ENCODE data around the gene GALNT2.

GALNT2 gene

DNA sequence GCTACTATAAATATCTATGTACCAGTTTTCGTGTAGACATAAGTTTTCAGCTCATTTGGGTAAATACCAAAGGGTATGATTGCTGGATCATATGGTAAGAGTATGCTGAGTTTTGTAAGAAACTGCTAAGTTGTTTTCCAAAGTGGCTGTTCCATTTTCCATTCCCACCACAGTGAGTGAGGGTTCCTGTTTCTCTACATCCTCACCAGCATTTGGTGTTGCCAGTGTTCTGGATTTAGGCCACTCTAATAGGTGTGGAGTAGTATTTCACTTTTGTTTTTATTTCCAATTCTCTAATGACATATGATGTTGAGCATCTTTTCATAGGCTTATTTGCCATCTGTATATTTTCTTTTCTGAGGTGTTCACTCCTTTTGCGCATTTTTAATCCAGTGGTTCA is 112.2 kb downstream of the GALNT2 start:
- Histone ChIP-seq H3K4me1 (peaks cover 53% of the 10 kb centered on the region), H3K9ac (no peak overlapping the region), H3K36me3 (peaks cover 68% of the 10 kb centered on the region), H3K4me3 (no peak overlapping the region), H3K27me3 (no peaks in the 10 kb centered on the region), H4K20me1 (peaks cover 100% of the 10 kb centered on the region), H3K9me3 (no peaks in the 10 kb centered on the region), H3K4me2 (no peak overlapping the region), H3K27ac (no peak overlapping the region)
- TF ChIP-seq Cebpa-rat (IDR thresholded peaks at IDR 0.05), result no peak

DNA sequence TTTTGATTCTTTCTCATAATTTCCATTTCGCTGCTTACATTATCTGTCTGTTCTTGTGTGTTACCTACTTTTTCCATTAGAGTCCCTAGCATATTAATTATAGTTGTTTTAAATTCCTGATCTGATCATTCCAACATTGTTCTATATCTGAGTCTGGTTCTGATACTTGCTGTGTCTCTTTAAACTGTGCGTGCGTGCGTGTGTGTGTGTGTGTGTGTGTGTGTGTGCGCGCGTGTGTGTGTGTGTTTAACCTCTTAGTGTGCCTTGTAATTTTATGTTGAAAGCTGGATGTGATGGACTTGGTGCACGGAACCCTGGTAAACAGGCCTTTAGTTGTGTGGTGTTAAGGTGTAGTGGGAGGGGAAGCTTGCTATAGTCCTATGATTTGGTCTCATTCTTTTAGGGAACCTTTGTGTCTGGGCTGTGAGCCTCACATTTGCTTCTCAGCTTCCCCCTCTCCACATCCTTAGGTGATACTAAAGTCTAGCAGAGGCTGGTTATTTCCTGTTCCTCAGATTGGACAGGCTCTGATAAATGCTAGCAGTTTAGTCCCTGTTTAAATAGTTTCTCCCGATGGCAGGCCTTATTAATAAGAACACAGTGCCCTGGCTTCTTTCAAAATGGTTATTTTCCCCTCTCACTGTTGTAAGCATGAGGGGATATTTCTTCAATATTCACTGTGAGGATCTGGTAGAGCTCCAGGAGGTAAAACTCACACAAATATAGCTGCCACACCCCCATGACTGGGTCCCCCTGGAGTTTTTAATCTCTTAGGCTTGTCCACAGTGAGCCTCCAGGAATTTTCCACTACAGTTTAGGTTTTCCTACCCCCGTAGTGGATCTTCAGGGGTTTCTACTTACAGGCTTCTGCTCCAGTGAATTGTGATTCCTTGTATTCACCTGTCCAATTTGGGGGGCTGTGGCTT is 118.3 kb downstream of the GALNT2 start:
- no peak for TF ChIP-seq Cebpa-rat (IDR thresholded peaks at IDR 0.05)
- Histone ChIP-seq H3K9ac (no peak overlapping the region), H3K27ac (no peak overlapping the region), H3K4me2 (peak overlapping the region; percentile 81), H3K27me3 (no peaks in the 10 kb centered on the region), H3K4me3 (no peak overlapping the region; the same call in 1 of the 2 replicates), H4K20me1 (peaks cover 100% of the 10 kb centered on the region), H3K9me3 (no peaks in the 10 kb centered on the region), H3K4me1 (peaks cover 78% of the 10 kb centered on the region), H3K36me3 (peaks cover 81% of the 10 kb centered on the region)

GRCh38 chr1:230186003-230186863 is 119.2 kb downstream of the GALNT2 start:
- Histone ChIP-seq H3K4me2 (peak overlapping the region; percentile 81), H4K20me1 (peaks cover 100% of the 10 kb centered on the region), H3K9ac (no peak overlapping the region), H3K9me3 (no peaks in the 10 kb centered on the region), H3K27me3 (no peaks in the 10 kb centered on the region), H3K27ac (no peak overlapping the region), H3K4me3 (no peak overlapping the region; the same call in 1 of the 2 replicates), H3K4me1 (peaks cover 87% of the 10 kb centered on the region), H3K36me3 (peaks cover 81% of the 10 kb centered on the region)
- no peak for TF ChIP-seq Cebpa-rat (IDR thresholded peaks at IDR 0.05)

DNA sequence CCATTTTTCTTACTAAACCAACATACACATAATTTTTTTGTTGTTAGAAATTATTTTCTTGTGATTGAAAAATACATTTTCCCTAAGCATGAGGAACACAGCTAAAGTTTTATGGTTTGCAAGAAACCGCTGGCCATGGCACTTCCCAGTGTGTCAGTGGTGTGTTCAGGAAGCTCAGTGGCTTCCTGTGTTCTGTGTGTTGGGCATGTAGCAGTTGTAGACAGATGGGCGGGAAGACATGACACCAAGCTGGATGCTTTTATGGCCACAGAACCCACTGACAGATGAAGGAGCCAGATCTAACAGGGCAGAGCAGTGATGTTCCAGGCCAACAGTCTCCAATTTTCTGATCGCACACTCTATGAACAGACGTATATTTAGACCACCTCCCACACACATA is 119.8 kb downstream of the GALNT2 start:
- H3K4me2 ChIP-seq, result peak overlapping the region; percentile 81
- H3K9me3 ChIP-seq, result no peaks in the 10 kb centered on the region
- no peaks in the 10 kb centered on the region for H3K27me3 ChIP-seq
- no peak overlapping the region for H3K9ac ChIP-seq
- peaks cover 82% of the 10 kb centered on the region for H3K36me3 ChIP-seq
- H3K4me3 ChIP-seq, result no peak overlapping the region
- peaks cover 100% of the 10 kb centered on the region for H4K20me1 ChIP-seq
- no peak overlapping the region for H3K27ac ChIP-seq
- TF ChIP-seq Cebpa-rat (IDR thresholded peaks at IDR 0.05), result no peak
- peaks cover 94% of the 10 kb centered on the region for H3K4me1 ChIP-seq

DNA sequence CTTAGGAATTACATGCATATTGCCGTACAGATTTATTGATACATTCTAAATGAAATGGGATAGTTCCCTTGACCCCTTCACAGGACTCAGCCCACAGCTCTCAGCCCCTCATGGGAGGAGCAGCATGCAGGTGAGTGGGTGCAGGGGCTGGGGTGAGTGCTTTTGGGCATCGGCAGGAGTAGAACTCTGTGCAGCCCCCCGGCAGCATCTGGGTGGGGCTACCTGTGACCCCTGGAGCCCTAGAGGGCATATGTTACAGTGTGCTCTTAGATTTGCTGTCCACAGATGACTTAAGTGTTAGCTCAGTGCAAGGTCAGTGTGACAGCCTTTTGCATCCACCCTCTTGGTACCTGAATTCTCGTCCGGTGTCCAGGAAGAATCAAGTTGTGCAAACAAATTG is 120.3 kb downstream of the GALNT2 start:
- Histone ChIP-seq H3K4me1 (peaks cover 98% of the 10 kb centered on the region), H3K27me3 (no peaks in the 10 kb centered on the region), H3K27ac (no peak overlapping the region), H3K4me3 (no peak overlapping the region), H3K9me3 (no peaks in the 10 kb centered on the region), H3K9ac (no peak overlapping the region), H4K20me1 (peaks cover 100% of the 10 kb centered on the region), H3K4me2 (peak overlapping the region; percentile 81), H3K36me3 (peaks cover 85% of the 10 kb centered on the region)
- TF ChIP-seq Cebpa-rat (IDR thresholded peaks at IDR 0.05), result no peak

DNA sequence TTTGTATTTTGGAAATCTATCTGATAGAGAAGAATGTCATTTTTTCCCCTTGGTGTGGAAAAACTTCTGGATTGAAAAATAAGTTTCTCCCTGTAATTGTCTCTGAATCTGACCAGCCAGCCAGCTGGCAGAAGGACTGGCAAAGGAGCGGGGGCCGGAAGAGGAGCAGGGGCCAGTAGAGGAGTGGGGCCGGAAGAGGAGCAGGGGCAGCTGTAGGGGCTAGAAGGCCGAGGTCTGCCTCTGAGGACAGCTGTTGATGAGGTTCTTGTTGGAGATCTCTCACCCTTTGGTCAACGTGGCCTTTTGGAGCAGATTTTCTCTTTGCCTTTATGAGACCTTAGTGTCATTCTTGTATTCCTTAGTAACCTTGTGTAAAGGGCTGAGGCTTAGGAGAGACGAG is 121.8 kb downstream of the GALNT2 start:
- Histone ChIP-seq H3K9ac (no peak overlapping the region), H3K27me3 (no peaks in the 10 kb centered on the region), H3K9me3 (no peaks in the 10 kb centered on the region), H3K4me2 (no peak overlapping the region), H3K36me3 (peaks cover 87% of the 10 kb centered on the region), H3K27ac (no peak overlapping the region), H3K4me3 (no peak overlapping the region), H3K4me1 (peaks cover 98% of the 10 kb centered on the region), H4K20me1 (peaks cover 100% of the 10 kb centered on the region)
- no peak for TF ChIP-seq Cebpa-rat (IDR thresholded peaks at IDR 0.05)

- H3K4me3 ChIP-seq, result no peak overlapping the region
- no peak overlapping the region for H3K27ac ChIP-seq
- no peaks in the 10 kb centered on the region for H3K9me3 ChIP-seq
- H3K9ac ChIP-seq, result no peak overlapping the region
- peaks cover 87% of the 10 kb centered on the region for H3K36me3 ChIP-seq
- peaks cover 100% of the 10 kb centered on the region for H4K20me1 ChIP-seq
- no peak for TF ChIP-seq Cebpa-rat (IDR thresholded peaks at IDR 0.05)
- H3K27me3 ChIP-seq, result no peaks in the 10 kb centered on the region
- H3K4me1 ChIP-seq, result peaks cover 98% of the 10 kb centered on the region
- no peak overlapping the region; the same call in 1 of the 2 replicates for H3K4me2 ChIP-seq
Observed at GRCh38 chr1:230189341-230189740, 122.3 kb downstream of the GALNT2 start.

DNA sequence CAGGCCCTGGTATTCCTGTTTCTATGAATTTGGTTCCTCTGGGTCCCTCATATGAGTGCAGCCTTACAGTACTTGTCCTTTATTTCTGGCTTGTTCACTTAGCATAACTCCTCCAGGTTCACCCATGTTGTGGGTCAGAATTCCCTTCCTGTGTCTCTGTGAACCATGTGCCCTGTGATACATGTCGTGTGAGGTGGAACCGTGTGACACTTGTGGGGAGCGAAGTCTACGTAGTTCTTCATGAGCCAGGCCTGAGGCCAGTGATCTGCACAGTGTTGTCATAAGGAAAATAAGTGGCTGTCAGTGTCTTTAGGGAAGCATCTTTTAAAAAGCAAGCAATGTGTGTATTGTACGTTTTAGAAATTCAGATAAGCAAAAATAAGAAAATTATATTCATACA is 122.8 kb downstream of the GALNT2 start:
- Histone ChIP-seq H3K36me3 (peaks cover 91% of the 10 kb centered on the region), H3K27me3 (no peaks in the 10 kb centered on the region), H4K20me1 (peaks cover 100% of the 10 kb centered on the region), H3K9ac (no peak overlapping the region), H3K9me3 (no peaks in the 10 kb centered on the region), H3K4me1 (peaks cover 98% of the 10 kb centered on the region), H3K4me2 (peak overlapping the region; percentile 41; the same call in 1 of the 2 replicates), H3K27ac (no peak overlapping the region), H3K4me3 (no peak overlapping the region)
- no peak for TF ChIP-seq Cebpa-rat (IDR thresholded peaks at IDR 0.05)

- no peaks in the 10 kb centered on the region for H3K27me3 ChIP-seq
- H3K27ac ChIP-seq, result no peak overlapping the region
- H3K4me3 ChIP-seq, result no peak overlapping the region
- no peak for TF ChIP-seq Cebpa-rat (IDR thresholded peaks at IDR 0.05)
- peak overlapping the region; percentile 41 for H3K4me2 ChIP-seq
- peaks cover 97% of the 10 kb centered on the region for H3K4me1 ChIP-seq
- no peaks in the 10 kb centered on the region for H3K9me3 ChIP-seq
- H4K20me1 ChIP-seq, result peaks cover 100% of the 10 kb centered on the region
- peaks cover 93% of the 10 kb centered on the region for H3K36me3 ChIP-seq
- H3K9ac ChIP-seq, result no peak overlapping the region
Observed at GRCh38 chr1:230191079-230191804, 124.2 kb downstream of the GALNT2 start.
